Ammon's horn (tissue), 1 donor: ENCODE measurements around the gene WWC2.

ENCODE experiments used
- DNase-seq: peaks from one replicate; pipeline ENCODE4 v3.0.0-alpha.2; 2016; ENCODE audit warnings: low spot score

The WWC2 gene

DNA sequence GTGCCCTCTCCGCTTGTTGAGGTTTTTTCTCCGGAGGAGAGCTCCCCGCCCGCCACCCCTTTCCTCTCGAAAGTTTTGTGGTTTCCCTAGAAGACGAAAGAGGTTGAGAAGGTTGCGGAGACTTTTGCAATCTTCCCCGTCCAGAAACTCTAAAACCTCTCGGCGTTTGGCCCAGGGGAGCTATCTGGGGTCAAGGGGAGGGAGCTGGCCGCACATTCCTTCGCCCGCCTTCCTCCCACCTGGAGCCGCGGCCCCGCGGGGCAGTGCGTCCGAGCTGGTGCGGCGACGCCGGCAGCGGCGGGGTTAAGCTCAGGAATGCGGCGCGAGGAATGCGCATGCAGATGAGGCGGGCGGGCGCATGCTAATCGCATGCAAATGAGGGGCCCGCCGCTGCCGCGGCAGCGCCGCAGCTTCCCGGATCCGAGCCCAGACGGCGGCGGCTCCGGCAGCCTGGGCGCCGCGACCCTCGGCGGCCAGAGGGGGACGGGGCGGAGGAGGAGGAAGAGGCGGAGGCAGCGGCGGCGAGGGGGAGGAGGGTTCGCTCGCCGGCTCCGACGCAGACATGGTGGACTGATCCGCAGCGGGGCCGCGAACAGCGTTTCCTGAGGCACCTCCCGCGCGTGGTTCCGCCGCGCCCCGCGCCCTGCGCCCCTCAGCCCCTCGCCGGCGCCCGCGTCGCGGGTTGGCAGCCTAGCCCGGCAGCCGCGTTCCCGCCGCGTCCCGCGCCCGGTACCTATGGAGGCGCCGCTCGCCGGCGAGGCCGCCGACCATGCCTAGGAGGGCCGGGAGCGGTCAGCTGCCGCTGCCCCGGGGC, at the start of gene WWC2:
TSS of gene WWC2 (plus strand) at position 535 of the 814 bp plus-strand sequence. CDS start at position 770, 235 bp downstream.
- peak; percentile 82 for DNase-seq

DNA sequence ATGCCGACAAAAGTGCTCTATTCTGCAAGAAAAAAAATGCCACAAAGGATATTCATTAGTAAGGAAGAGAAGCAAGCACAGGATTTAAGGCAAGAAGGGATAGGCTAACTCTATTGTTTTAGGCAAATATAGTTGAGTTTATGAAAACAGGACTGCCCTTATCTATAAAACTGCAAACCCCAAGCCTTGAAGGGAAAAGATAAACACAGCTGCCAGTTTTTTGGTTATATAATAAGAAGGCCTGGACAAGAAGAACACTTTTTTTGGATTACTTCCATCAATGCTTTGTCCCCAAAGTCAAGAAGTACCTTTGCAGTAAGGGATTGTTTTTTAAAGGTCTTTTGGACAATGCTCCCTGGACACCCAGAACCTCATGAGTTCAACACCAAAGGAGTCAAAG, 45.4 kb upstream of the WWC2 start:
- DNase-seq: no peak

DNA sequence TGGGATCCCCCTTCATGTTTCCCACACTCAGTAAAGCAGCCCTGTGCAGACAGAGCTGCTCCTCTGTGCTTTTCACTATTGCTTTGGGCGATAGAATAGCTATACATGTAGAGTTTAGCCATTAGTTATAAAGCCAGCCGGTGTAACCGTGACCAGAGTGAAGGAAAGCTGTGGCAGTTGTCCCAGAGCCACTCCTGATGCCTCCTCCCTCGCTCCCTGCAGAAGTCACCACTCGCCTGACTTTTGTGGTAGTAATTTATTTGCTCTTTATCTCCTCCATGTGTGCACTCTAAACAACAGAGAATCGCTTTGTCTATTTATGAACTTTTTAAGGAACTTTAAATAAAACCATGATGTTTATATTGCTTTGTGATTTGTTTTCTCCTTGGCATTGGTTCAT, 41.8 kb upstream of the WWC2 start:
- no peak for DNase-seq

- no peak for DNase-seq
These were observed 39.3 kb upstream of the WWC2 start for GRCh38 chr4:183059797-183060196.

GRCh38 chr4:183068502-183068901, 30.6 kb upstream of the WWC2 start:
- DNase-seq: no peak

DNA sequence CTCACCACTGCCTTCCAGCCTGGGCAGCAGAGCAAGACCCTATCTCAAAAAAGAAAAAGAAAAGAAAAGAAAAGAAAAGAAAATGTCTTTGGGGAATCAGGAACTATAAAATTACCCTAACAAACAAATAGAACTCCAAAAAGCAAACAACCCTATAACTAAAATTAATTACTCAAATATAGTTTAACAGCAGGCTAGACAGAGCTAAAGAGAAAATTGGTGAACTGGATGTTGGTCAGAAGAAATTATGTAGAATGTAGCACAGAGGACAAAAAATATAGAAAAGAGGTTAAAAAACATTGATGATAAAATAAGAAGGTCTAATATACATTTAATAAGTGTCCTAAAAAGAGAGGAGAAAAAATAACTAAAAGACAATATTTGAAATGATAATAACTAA, 27.8 kb upstream of the WWC2 start:
- DNase-seq: no peak

DNA sequence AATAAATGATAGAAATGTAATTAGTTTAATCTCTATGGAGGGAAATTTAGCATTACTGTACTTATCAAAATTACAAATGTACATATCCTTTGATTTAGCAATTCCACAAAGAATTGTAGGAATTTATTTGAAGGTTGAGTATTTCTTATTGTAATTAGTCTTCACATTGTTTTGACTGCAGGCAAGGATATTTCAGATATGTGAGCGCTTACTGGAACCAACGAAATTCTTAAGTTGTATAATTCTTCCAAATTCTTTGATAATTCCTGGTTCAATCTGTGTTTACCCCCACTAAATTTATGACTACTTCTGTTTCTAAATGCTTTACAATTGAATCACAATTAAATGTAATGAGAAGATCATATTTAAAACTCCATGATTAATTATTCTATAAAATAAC, 26.9 kb upstream of the WWC2 start:
- no peak for DNase-seq

DNA sequence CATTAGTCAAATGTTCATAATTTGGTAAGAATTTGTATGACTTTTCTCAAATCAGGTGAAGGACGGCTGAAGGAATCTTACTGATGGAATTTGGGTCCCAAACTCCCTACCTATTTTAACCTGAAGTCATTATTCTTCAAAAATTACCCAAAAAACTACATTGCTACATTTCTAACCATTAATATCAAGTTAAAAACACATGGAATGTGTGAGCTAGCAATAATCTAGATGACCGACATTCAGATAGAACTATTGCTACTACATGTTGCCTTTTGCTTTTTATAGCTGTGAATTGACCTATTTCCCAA, 25.3 kb upstream of the WWC2 start:
- no peak for DNase-seq

GRCh38 chr4:183074288-183074990, 24.6 kb upstream of the WWC2 start:
- DNase-seq: no peak

- DNase-seq: no peak
These were observed 20.4 kb upstream of the WWC2 start for GRCh38 chr4:183078634-183079033.

DNA sequence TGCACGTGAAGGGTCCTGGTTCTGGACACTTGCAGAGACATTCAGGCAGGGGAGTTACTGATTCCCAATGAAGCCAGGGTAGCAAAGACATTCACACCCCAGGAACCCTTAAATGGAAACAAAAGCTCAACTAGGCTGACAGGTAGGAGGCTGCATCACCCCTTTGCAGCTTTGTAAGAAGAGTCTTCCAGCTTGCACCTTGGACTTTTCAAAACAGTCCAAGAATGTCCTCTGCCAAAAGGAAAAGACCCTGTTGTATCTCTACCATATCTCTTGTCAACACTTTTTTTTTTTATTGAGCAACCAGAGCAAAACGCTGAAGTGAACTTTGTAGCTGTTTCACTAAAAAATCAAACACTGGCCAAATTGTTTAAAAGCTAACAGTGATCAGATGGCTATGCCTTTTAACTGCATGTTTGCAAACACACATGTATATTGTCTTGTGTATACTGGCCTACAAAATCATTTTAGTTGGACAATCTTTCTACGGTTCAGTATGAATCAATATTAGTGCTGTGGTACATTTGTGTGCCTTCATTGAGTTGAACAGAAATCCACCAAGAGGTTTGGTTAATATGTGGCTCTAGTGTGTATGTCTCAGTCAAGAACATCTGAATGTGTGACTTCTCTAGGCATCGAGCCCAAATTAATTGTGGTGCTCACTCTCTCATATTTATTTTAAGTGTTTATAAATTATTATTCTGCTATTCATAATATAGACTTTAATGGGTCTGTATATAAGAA, 18.5 kb upstream of the WWC2 start:
- DNase-seq: no peak

DNA sequence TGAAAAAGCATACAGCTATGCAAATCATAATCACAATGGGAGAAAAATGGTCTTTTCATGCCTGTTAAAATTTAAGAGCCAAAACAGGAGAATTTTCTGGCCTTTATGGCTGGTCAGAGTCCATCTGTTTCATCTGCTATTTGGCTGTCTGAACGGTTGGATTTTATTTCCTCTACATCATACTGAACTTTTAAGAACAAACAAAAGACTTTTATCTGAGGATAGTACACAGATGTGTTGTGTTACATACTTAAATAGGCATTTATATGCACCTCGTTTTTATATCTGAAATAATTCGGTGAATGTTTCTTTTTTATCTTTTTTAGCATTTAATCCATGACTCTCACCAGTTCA, 18.0 kb upstream of the WWC2 start:
- no peak for DNase-seq

- no peak for DNase-seq
These were observed 17.0 kb upstream of the WWC2 start for GRCh38 chr4:183082053-183082452.

- DNase-seq: no peak
These were observed 4.5 kb upstream of the WWC2 start for GRCh38 chr4:183094393-183095198.

DNA sequence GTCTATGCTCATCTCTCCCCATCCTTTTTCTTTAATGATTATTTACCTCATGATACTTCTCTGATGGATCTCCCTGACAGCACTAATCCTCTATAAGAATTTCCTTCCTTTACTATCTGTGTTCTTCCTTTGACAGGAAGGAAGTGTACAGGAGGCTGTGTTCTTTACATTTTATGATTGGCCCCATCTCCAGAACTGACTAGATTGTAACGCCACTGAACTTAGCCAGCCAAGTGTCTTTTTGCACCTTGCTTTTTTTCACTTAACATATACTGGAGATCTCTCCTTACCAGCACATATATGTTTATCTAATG, 3.9 kb upstream of the WWC2 start:
- no peak for DNase-seq

- DNase-seq: no peak
These were observed 2.6 kb upstream of the WWC2 start for GRCh38 chr4:183096276-183096965.

GRCh38 chr4:183097231-183098018, 1.6 kb upstream of the WWC2 start:
- DNase-seq: peak; percentile 5

- peak; percentile 8 for DNase-seq
These were observed 886 bp upstream of the WWC2 start for GRCh38 chr4:183098019-183098722.

DNA sequence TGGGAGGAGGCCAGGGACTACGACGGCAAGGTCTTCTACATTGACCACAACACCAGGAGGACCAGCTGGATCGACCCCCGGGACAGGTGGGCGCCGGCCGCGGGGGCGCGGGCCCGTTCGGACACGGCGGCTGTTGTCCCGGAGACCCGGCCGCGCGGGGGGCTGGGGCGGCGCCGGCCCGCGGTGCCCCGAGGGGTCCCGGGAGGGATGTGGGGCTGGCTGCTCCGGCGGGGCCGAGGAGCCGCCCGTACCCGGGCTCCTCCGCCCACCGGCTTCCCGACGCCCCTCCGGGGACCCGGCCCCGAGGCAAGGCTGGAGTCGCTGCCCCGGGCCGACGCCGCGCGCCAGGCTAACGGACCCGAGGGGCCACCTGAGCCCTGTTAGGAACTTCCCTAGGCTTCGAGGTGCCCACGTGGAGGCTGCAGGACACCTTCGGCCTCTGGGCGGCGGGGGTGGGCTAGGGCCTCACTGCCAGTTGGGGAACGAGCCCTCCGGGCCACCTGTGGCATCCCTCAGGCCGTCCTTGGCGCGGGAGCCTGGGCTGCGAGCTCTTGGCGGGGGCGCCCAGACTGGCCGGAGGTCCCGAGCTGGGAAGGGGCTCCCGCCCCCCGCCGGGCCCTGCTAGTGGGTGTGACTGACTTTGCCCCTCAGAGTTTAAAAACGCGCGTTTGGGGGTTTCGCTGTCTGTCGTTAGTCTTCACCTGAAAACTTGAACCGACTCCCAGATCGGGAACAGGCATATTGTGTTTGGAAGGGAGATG, 660 bp downstream of the WWC2 start:
- peak; percentile 4 for DNase-seq

DNA sequence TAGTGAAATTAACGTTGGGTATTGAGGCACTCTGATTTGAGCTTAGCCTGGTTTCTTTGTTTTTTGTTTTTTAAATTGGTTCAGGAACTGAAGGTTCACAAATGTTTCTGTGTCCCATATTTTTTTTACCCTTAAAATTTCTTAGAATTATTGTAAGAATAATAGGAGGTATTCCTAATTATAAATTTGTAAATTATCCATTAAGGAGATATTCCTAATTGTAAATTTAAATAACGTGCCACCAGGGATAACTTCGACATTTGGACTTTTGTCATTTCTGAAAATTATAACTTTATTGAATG, 1.2 kb downstream of the WWC2 start:
- DNase-seq: no peak
